ENCODE data around the gene GBP6.
"Not testable (repeated sequence)": the region's sequence is repeated elsewhere in the genome, so short reads cannot be mapped to it uniquely, and the experiment has no call there.

The GBP6 gene

GRCh38 chr1:89429681-89430080 lies 65.8 kb downstream of the GBP6 start:
- not testable (repeated sequence) for H3K4me1 ChIP-seq (ENCODE audit: control insufficient read depth, insufficient read depth, low read depth, low read length); H2BK15ac ChIP-seq (ENCODE audit: low read depth, poor library complexity, severe bottlenecking); DNase-seq; H3K27ac ChIP-seq (ENCODE audit: low read length, poor library complexity, severe bottlenecking); H3K18ac ChIP-seq (ENCODE audit: low read depth in 1 of 2, low read length in 2 of 2); H3K36me3 ChIP-seq (ENCODE audit: control insufficient read depth in 1 of 2, insufficient read depth in 2 of 2, low read depth in 1 of 2, low read length in 2 of 2); H3K9me3 ChIP-seq (ENCODE audit: control insufficient read depth, low read length); H4K91ac ChIP-seq (ENCODE audit: low read length); H3K4me2 ChIP-seq (ENCODE audit: low read length, poor library complexity, severe bottlenecking); H2BK120ac ChIP-seq (ENCODE audit: low read depth, low read length); H2BK12ac ChIP-seq (ENCODE audit: low read length in 2 of 2); H4K8ac ChIP-seq (ENCODE audit: low read length); H3K9ac ChIP-seq (ENCODE audit: low read length); H2BK5ac ChIP-seq (ENCODE audit: low read depth, low read length, poor library complexity, severe bottlenecking); H3K23ac ChIP-seq (ENCODE audit: low read length in 2 of 2); H2AK5ac ChIP-seq (ENCODE audit: low read length, severe bottlenecking); H2AFZ ChIP-seq (ENCODE audit: low read depth, low read length); H3K14ac ChIP-seq (ENCODE audit: low read length in 2 of 2); H3K79me1 ChIP-seq (replicated peaks; ENCODE audit: low read length, poor library complexity, severe bottlenecking); H3K4ac ChIP-seq (ENCODE audit: low read depth in 1 of 2, low read length in 2 of 2); H3K27me3 ChIP-seq (ENCODE audit: control insufficient read depth in 1 of 2, insufficient read depth in 1 of 2, low read length in 2 of 2); H3K4me3 ChIP-seq (ENCODE audit: insufficient read depth in 1 of 2, low read depth in 1 of 2, low read length in 2 of 2)
- 67% methylated on average over 1 of the region's 4 CpGs for WGBS

- no peaks in the 10 kb centered on the region for H3K27me3 ChIP-seq (ENCODE audit: control insufficient read depth in 1 of 2, insufficient read depth in 1 of 2, low read length in 2 of 2)
- H3K4me1 ChIP-seq (ENCODE audit: control insufficient read depth, insufficient read depth, low read depth, low read length) = no peaks in the 10 kb centered on the region
- DNase-seq = no peak
- H3K9ac ChIP-seq (ENCODE audit: low read length) = no peak overlapping the region
- H3K4me3 ChIP-seq (ENCODE audit: insufficient read depth in 1 of 2, low read depth in 1 of 2, low read length in 2 of 2) = no peak overlapping the region
- H3K79me1 ChIP-seq (replicated peaks; ENCODE audit: low read length, poor library complexity, severe bottlenecking) = no peaks in the 10 kb centered on the region
- H4K91ac ChIP-seq (ENCODE audit: low read length) = no peak overlapping the region
- no peak overlapping the region for H2AFZ ChIP-seq (ENCODE audit: low read depth, low read length)
- H3K14ac ChIP-seq (ENCODE audit: low read length in 2 of 2) = no peak overlapping the region
- H2BK15ac ChIP-seq (ENCODE audit: low read depth, poor library complexity, severe bottlenecking) = no peak overlapping the region
- no peak overlapping the region for H4K8ac ChIP-seq (ENCODE audit: low read length)
- no peak overlapping the region for H3K18ac ChIP-seq (ENCODE audit: low read depth in 1 of 2, low read length in 2 of 2)
- WGBS = 98% methylated on average over 2 of the region's 4 CpGs
- no peak overlapping the region for H2BK120ac ChIP-seq (ENCODE audit: low read depth, low read length)
- H3K36me3 ChIP-seq (ENCODE audit: control insufficient read depth in 1 of 2, insufficient read depth in 2 of 2, low read depth in 1 of 2, low read length in 2 of 2) = no peaks in the 10 kb centered on the region
- H3K23ac ChIP-seq (ENCODE audit: low read length in 2 of 2) = no peak overlapping the region
- no peak overlapping the region for H3K4me2 ChIP-seq (ENCODE audit: low read length, poor library complexity, severe bottlenecking)
- no peak overlapping the region for H2AK5ac ChIP-seq (ENCODE audit: low read length, severe bottlenecking)
- no peak overlapping the region for H2BK5ac ChIP-seq (ENCODE audit: low read depth, low read length, poor library complexity, severe bottlenecking)
- no peak overlapping the region for H3K4ac ChIP-seq (ENCODE audit: low read depth in 1 of 2, low read length in 2 of 2)
- no peak overlapping the region for H2BK12ac ChIP-seq (ENCODE audit: low read length in 2 of 2)
- H3K9me3 ChIP-seq (ENCODE audit: control insufficient read depth, low read length) = peaks cover 6% of the 10 kb centered on the region
- H3K27ac ChIP-seq (ENCODE audit: low read length, poor library complexity, severe bottlenecking) = no peak overlapping the region
Measured at GRCh38 chr1:89433421-89433820, 69.6 kb downstream of the GBP6 start.

- not testable (repeated sequence) for H3K4me1 ChIP-seq (ENCODE audit: control insufficient read depth, insufficient read depth, low read depth, low read length); H3K23ac ChIP-seq (ENCODE audit: low read length in 2 of 2); H3K27ac ChIP-seq (ENCODE audit: low read length, poor library complexity, severe bottlenecking); H2BK5ac ChIP-seq (ENCODE audit: low read depth, low read length, poor library complexity, severe bottlenecking); H3K4me3 ChIP-seq (ENCODE audit: insufficient read depth in 1 of 2, low read depth in 1 of 2, low read length in 2 of 2); DNase-seq; H3K9ac ChIP-seq (ENCODE audit: low read length); H3K36me3 ChIP-seq (ENCODE audit: control insufficient read depth in 1 of 2, insufficient read depth in 2 of 2, low read depth in 1 of 2, low read length in 2 of 2); H2BK120ac ChIP-seq (ENCODE audit: low read depth, low read length); H3K14ac ChIP-seq (ENCODE audit: low read length in 2 of 2); H4K8ac ChIP-seq (ENCODE audit: low read length); H3K27me3 ChIP-seq (ENCODE audit: control insufficient read depth in 1 of 2, insufficient read depth in 1 of 2, low read length in 2 of 2); H2AK5ac ChIP-seq (ENCODE audit: low read length, severe bottlenecking); H2BK15ac ChIP-seq (ENCODE audit: low read depth, poor library complexity, severe bottlenecking); H3K4ac ChIP-seq (ENCODE audit: low read depth in 1 of 2, low read length in 2 of 2); H3K18ac ChIP-seq (ENCODE audit: low read depth in 1 of 2, low read length in 2 of 2); H3K4me2 ChIP-seq (ENCODE audit: low read length, poor library complexity, severe bottlenecking); H4K91ac ChIP-seq (ENCODE audit: low read length); H3K79me1 ChIP-seq (replicated peaks; ENCODE audit: low read length, poor library complexity, severe bottlenecking); H2BK12ac ChIP-seq (ENCODE audit: low read length in 2 of 2); H2AFZ ChIP-seq (ENCODE audit: low read depth, low read length)
- WGBS = 87% methylated on average over 8 of the region's 9 CpGs
- H3K9me3 ChIP-seq (ENCODE audit: control insufficient read depth, low read length) = peaks cover 12% of the 10 kb centered on the region
Measured at GRCh38 chr1:89434058-89434780, 70.4 kb downstream of the GBP6 start.

Measured in mesenchymal stem cell (in vitro differentiated cells and primary cell).